GM19463 (cell line): ENCODE measurements around the gene GOLM1.

ENCODE experiments used
- ATAC-seq: cut with Tn5 transposase; IDR thresholded peaks from one replicate; pipeline ENCODE4 v1.9.1; 2021; ENCODE audit warnings: mild to moderate bottlenecking, moderate library complexity; ENCODE audit not compliant: unreplicated experiment

GOLM1 gene

DNA sequence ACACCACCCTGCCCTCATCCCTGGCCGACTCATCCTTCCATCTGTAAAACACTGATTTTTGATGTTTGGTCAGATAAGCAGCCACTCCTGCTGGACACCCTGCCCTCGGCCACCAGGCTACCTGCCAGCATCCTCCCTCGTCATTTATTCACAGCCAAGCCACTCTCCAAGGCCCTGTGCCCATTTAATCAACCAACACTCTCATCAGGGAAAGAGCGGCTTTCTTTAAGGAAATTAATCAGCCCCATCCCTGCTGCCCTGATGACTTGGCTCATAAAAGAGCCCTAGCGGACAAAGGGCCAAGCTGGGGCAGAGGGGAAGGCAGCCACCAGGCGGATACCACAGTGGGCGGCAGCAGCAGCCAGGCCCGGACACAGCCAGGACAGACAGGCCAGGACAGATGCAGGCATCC, 52.4 kb downstream of the GOLM1 start:
- ATAC-seq, result no peak

GRCh38 chr9:86046071-86046636, 53.2 kb downstream of the GOLM1 start:
- no peak for ATAC-seq

DNA sequence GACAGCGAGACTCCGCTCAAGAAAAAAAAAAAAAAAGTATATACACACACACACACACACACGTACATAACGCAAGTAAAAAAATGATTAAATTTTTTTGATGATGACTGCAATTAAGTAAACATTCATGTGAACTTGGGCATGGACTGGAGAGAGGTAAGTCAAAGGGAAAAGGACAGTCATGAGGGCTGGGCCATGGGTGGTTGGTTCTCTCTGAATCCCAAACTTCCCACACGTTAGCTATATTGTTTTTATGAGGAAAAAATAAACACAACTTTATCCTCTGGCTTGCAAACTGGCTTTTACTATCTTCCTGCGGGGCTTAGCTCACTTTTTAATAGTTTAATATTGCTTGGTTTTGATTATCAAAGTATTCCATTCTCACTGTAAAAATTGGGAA, 53.7 kb downstream of the GOLM1 start:
- no peak for ATAC-seq

- ATAC-seq, result no peak
Measured at GRCh38 chr9:86043999-86044398, 55.4 kb downstream of the GOLM1 start.

GRCh38 chr9:86043586-86043985, 55.8 kb downstream of the GOLM1 start:
- no peak for ATAC-seq

DNA sequence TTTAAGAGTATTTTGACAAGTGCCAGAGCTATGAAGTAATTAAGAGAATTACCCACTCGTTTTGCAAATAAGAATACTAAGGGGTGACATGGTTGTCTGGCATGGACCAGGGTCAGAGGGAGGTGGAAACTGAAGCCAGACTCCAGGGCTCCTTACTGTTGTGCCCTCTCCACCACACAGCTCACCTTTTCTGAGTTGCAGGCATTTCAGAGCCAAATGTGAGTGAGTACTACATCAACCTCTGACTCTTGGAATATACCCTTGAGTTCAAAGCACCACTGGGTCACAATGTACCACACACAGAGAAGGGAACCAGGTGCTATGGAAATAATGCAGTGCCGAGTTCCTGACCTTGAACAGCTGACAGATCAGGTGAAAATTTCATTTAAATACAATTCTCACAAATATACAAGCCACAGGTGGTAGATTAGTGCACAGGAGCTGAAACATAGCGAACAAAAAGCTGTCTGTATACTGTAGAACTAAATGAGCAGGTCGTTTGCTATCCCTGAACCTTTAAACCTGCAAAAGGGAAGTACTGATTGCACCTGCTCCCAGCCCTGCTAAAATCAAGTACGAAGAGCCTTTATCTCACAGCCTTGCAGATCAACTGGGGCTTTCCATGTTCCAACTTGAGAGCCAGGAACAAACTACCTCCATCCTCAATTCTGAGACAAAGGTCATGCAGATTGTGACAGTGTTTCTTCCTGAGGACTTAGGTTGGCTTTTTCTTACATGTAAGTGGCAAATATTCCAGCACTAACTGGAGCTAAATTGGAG, 57.0 kb downstream of the GOLM1 start:
- no peak for ATAC-seq

GRCh38 chr9:86041311-86041741, 58.0 kb downstream of the GOLM1 start:
- ATAC-seq, result no peak

GRCh38 chr9:86040861-86041155, 58.5 kb downstream of the GOLM1 start:
- ATAC-seq, result no peak

DNA sequence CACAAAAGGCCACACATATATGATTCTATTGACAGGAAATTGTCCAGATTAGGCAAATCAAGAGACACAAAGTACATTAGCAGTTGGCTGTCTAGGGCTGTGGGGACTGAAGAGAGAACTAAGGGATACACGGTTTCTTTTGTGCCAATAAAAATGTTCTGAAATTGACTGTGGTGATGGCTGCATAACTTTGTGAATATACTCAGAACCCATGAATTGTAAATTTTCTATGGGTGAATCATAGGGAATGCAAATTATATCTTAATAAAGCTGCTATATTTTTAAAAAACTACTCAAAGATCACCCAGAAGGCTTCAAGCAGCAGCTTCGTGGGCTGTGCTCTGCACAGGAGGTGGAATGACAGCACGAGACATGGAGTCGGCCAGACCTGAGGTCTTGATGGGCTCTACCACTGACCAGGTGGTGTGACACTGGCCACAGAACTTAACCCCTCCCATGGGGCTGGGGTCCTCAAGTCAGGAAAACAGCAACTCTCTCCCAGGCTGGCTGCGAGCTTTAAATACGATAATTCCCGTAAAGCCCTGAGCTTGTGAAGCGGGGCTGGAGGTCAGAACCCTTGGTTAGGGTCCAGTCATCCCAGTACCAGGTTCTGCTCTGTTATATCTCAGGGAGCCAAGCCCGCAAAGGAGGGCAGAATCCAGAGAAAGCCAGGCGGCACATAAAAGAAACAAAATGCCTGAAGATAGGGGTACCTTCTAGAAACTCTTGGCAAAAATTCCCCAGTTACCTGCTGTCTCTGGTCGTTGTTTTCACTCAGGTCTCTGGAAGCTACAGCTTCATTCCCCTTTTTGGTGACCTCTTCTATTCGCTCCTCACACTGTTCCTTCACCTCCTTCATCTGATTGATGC, 59.1 kb downstream of the GOLM1 start:
- ATAC-seq, result no peak

DNA sequence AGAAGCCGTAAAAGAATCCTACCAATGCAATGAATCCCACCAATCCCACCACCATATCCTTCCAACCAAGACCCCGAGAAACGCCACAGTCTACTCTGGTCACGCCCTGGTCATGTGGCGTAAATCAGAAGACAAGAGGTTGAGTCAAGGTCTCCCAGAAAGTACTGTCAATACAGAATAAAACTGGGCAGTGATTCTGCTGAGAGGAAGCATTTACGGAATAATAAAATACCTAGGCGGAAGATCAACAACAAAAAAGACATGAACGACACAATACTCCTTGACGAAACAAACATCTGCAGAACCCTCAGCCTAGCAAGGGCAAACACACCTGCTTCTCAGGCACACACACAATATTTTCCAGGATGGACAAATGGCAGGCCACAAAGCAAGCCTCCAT, 62.8 kb downstream of the GOLM1 start:
- no peak for ATAC-seq

- no peak for ATAC-seq
Measured at GRCh38 chr9:86035827-86036440, 63.4 kb downstream of the GOLM1 start.

GRCh38 chr9:86034863-86035734, 64.3 kb downstream of the GOLM1 start:
- ATAC-seq, result peak; percentile 57

DNA sequence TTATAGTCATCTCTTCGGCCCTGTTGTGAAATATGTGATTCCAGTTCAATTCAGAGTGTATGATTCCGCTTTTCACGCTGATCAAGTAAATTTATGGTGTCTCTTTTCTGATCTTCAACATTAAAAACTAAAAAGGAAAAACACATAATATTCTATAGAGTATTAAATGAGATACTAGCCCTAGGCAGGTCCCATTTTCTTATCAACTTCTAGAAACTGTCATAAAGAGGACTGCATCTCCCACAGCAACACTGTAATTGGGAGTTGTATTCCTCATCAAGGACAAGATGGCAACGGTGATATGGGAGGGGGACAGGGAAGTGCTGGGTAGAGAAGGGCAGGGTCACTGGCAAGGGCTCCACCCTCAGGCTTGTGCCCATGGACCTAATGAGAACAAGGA, 71.6 kb downstream of the GOLM1 start:
- no peak for ATAC-seq

DNA sequence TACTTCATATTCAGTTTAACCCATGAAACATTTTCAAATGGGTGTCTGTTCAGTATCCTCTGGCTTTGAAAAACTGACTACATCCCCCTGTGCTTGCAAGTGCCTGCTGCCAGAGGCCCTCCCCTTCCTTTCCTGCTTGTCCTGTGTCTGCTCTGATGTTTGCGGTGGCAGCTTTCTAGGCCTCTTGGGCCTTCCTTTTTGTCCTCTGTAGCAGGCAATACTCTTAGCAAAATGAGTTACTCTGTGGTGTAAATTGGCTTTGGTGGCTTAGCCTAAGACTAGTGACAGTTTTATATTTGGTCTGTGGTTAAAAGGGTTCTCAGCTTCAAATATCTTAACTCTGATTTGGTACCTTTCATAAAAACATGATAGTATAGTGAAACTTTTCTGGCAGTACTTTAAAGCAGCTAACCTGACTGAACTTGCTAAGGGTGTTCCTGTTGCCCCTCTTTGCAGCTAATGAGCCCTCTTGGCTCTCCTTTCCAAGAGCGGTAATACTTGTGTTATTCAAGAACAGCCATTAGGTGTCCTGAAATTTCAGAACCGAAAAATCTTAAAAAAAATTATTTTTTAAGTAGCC, 76.6 kb downstream of the GOLM1 start:
- ATAC-seq, result no peak

DNA sequence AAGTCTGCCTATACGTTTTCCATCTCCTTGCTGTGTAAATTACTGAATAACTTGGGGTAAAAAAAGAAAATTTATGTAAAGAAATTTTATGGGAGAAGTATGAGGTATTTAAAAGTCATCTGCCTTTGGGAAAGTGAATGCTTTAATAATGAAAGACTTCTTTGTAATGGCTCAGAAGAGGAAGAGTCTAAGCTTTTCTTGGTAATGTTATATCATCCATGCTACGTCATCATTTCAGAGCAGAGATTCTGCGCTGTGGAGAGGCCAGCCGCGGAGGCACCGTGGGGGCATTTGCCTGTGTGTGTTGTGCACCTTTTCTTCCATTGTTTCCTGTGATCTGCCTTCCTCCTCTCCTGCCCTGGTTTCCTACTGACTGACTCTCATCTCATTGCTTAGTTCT, 78.2 kb downstream of the GOLM1 start:
- no peak for ATAC-seq

DNA sequence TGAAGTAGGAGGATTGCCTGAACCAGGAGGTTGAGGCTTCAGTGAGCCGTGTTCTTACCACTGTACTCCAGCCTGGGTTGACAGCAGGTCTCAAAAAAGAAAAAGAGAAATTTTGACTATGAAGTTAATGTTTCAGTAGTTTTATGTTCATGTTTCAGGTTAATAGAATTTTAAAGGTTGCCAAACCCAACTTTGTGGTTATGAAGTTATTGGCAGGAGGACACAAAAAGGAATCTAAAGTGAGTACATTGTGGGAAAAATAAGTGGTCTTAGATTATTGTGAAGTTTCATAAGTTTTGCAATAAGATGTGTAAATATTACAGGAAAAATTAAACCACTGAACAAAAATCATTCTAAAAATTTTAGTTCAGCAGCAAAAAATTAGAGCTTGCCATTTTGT, 78.6 kb downstream of the GOLM1 start:
- no peak for ATAC-seq

DNA sequence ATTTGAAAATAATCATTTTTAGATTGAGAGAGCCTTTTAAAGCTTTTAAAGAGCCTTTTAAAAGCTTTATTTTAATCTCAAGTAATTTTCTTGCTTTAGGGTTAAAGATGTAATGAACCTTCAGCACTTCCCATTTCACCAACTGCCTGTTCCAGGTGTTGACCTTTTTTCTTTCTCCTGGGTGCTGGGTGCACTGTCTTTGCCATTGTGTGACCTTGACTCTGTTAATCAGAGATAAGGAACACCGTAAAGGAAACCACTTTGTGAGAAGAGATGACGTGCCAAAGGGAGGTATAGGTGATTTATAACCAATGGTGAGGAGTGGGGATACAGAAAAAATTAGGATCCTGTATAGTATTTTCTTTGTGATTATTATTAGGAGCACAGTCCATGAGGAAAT, 90.2 kb downstream of the GOLM1 start:
- ATAC-seq, result no peak

DNA sequence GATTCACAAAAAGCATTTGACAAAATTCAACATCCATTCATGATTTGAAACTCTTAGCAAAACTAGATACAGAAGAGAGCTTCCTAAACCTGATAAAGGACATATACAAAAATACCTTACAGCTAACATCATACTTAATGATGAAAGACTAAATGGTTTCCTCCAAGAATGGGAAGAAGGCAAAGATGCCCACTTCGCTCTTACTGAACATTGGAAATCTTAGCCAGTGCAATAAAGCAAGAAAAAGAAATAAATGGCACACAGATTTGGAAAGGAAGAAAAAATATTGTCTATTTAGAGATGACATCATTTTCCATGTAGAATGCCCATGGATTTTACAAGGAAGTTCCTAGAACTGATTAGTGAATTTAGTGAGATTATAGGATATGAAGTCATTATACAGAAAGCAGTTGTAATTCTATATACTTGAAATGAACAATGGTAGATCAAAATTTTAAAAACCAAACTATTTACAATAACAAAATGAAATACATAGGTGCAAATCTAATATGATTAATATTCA, 94.0 kb downstream of the GOLM1 start:
- no peak for ATAC-seq

DNA sequence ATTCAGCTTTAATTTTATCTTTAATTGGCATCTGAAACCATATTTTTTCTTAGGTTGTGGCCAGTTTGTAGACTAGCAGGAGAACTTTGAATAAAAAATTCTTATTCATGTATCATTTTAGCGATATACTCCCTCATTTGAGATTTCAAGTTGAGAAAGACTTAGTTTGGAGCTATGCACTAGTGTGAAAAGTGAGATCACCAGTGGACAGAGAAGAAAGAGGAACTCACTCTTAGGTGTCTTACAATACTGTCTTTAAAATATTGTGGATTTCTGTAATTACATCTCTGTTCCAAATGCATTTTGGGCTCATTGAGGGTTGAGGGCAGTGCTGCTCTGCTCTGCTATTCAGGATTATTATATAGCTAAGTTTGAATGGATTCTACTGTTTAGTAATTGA, 103.8 kb downstream of the GOLM1 start:
- ATAC-seq, result no peak

DNA sequence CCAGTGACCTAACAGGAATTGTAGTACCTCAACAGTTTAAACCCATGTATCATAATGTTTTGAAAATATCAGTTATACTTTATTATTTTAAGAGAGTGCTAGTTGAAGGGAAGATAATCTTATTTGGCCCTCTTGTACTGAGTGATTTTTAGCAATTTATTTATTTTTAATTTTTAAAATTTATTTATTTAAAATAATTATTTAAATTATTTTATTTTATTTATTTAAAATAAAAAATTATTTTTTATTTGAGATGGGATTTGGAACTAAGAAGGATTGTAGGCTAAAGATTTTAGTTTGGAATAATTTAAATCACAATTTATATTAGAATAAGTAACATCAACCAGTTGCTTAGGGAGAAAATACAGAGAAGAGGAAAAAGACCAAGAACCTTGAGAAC, 104.3 kb downstream of the GOLM1 start:
- no peak for ATAC-seq
